Glomerular visceral epithelial cell (primary cell): ENCODE data around the gene PHLDA3.

Source experiments
- DNase-seq: peaks from one replicate; pipeline ENCODE4 v3.0.0-alpha.2; 2016; ENCODE audit errors: extremely low spot score

Gene PHLDA3

DNA sequence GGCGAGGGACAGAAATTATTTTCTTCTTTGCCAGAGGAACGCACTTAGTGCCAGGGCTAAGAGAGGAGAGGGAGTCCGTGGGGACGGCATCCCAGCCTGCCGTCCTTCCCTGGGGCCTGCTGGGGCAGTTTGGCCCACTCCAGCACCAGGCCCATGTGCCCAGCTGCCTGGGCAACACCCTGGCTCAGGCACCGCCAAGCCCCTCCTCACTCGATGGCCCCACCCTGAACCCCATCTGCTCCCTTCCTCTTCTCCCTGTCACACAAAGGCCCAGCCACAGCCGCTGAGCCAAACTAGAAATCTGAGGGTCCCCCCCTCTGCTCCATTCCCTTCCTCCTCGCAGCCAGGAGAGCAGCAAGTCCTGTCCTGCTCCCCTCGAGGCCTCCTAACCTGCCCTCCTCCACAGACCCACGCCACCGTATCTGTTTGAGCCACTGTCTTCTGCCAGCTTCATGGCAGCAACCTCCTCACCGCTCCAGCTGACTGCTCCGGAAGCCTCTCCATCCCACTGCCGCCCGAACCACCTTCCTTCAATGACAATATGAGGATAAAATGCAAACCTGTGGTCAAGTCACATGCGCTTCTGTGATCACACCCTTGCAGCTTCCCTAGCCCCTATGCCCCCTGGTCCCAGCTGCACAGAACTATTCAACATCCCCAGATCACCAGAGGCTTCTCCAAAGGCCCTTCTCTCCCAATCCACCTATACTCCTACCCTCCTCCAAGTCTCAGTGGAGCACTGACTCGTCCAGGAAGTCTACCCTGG, 39.1 kb downstream of the PHLDA3 start:
- DNase-seq = no peak

DNA sequence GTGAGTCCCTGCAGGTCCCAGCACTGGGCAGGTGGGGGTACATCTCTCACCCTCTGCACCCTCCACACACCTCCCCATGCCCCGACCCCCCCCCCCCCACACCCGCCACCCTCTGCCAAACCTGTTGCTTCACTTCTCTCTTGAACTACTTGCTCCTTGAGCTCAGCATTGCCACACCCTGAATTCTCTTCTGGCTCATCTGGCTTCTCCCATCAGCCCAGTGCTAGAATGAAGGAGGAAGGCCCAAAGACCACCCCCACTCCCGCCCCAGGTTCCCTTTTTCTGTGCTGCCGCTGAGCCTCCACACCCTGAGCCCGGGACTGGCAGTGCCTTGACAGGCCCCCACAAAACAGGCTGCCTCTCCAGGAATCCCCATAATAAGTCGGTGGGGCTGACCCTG, 41.0 kb downstream of the PHLDA3 start:
- DNase-seq = no peak

DNA sequence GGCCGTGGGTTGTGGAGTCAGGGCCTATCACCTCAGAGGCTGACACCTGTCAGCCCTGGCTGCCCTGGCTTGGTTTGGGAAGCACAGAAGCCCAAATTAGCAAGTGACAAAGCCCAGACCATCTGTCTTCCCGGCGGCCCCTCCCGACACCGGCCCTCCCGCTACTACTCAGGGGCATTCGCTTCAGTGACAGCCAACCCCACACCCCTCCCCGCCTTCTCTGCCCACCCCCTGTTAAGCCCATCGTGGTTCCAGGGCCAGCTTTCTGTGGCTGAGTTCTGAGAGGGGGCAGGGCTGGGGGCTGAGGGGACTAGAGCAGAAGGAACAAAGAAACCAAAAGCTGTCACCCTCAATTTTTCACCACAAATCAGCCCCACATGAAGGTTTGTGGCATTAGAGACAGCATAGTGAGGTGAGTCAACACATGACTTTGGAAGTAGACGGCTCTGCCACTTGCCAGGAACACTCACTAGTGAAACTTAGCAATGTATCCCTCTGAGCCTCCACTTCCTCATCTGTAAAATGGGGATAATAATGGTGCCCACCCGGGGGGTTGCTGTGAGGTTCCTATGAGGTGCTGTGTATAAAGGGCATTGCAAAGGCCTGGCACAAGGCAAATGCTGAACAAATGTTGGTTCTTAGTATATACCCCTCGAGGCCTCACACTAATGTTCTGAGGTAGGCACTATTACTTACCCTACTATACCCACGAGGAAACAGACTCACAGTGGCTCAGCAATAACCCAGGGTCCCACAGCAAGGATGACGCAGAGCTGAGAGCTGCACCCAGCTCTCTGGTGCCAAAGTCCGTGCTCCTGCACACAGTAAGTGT, 42.3 kb downstream of the PHLDA3 start:
- DNase-seq = no peak

DNA sequence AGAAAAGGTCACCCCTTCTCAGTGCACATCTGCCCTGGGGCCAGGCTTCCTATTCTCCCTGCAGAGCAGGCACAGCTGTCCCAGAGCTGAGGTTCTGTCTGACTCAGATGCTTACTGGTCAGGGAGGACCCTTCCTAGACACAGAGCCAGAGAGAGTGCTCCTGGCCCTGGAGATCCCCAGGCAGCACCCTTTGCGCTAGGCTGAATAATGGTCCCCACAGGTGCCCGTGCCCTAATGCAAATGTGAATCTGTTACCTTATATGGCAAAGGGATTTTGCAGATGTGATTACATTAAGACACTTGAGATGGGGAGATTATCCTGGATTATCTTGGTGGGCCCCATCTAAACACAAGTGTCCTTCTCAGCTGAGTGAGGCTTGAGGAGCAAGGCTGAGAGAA, 44.8 kb downstream of the PHLDA3 start:
- DNase-seq = no peak

DNA sequence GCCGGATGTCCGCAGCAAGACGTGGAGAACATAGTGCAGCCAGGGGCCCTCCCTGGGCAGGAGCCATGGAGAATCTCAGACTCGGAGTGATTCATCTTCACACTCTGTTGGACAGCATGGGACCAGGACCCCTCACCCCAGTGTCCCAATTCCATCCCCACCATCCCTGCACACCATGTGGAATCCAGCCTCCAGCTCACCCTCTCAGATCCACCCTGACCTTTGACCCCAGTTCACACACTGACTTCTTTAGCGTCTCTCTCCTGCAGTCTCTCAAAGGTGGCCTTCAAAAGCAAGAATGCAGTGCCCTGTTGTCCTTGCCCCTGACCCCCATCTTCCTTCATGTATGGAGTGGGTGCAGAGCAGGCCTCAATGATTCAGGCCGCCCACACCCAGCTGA, 45.3 kb downstream of the PHLDA3 start:
- DNase-seq = no peak

DNA sequence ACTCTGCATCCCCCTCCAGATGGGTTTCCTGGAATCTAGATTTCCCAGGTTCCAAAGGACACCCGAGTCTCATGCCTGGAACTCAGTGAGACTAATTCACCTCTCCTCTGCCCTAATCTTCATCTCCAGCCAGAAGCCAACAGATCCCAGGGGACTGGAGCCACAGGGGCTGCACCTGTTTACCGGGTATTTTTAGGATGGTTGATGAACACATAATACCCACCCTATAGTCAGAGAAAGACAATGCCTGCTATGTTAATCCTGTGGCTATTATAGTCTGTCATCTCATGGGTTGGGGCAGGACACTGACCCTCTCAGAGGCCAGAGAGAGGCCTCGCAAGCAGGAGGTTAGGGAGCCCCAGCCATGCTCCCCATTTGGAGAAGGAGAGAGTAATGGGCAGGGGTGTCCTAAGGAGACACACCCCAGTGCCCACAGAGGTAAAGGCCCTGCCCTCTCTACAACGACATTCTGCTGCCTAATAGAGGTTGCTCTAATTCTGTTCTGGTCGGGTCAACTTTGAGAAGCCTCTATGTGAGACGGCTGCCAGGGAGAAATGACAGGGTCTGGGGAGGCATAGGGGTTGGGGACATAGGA, 46.5 kb downstream of the PHLDA3 start:
- DNase-seq = no peak

DNA sequence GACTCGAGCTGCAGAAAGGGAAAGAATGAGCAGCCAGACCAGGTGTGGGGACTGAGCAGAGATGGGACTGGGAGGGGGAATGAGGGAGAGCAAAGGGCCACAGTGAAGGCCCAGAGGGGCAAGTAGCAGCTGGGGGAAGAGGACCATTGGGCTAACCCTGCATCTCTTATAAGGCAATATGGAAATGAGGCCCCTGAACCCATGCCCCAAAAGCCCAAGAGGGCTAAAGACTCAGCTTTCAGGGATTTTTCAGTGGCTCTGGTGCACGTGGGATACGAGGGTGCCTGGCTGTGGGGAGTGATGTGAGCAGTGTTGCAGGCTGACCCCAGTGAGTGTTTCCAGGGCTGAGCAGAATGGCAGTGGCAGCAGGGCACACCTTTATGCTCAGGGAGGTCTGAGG, 47.0 kb downstream of the PHLDA3 start:
- no peak for DNase-seq

DNA sequence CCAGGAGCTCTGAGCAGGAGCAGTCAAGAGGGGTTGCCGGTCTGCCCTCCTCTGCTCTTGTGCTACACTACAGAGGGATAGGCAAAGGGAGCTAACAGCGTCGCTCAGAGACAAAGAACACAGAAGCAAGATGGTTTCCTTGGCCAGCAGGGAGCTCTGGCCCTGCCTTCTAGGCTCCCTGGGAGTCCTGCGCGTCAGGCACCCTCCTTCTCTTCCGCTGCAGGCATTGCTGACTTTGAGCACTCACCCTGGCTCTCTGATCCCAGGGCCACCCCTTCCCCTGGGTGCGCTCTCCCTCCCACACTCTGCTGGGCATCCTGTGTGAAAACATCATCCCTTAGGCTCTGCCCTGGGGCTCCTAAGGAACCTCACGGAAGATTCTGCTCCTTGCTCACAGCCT, 47.9 kb downstream of the PHLDA3 start:
- DNase-seq = no peak

DNA sequence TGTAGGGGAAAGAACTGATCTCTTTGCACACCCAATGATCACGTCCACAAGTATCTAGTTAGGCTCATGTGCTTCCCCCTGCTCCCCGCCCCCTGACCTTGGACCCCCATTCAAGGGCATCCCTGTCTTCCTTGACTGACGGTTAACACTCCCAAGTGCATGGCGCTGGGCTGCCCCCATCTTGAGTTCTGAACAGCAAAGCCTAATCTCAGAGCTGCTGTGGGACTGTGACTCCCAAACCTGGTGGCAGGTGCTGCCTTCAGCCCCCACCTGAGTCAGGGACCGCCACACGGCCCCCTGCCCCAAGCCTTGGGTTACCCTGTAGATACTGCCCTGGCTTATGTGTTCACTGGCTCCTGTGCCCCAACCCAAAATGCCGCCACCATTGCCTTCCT, 48.4 kb downstream of the PHLDA3 start:
- no peak for DNase-seq

DNA sequence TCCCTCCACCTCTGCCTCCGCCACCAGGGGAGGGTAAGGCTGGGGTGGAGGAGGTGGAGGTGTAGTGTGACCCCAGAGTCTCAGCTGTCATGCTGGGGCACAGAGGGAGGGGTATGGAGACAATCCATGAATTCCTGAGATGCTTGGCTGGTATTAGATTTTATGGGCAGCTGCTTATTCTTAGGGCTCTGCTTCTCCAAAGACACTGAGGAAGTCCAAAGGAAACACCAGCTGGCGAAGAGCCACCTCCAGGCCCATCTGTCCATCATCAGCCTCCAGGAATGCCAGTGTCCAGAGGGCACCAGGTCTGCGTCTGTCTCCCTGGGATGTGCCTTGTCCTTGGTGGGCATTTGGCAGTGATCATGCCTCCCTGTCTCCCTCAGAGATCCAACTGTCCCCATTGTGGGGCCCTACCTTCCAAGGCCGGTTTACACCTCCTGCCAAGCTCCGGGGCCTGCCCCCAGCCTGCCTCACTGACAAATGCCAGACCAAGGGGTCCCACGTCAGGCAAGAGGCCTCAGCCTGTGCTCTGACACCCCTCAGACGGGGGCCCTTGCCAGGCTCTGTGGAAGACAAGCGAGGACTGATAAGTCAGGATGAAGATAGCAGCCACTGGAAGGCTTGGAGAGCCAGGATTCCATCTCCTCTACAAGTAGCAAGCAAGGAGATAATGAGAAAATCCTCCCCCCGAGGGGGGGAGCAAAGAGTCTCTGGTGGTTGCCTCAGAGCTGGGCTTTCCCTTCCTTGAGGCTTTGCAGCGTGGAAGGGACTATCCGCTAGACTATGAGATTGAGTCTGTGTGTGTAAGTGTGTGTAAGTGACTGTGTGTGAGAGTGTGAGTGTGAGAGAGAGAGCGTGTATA, 49.0 kb downstream of the PHLDA3 start:
- no peak for DNase-seq

DNA sequence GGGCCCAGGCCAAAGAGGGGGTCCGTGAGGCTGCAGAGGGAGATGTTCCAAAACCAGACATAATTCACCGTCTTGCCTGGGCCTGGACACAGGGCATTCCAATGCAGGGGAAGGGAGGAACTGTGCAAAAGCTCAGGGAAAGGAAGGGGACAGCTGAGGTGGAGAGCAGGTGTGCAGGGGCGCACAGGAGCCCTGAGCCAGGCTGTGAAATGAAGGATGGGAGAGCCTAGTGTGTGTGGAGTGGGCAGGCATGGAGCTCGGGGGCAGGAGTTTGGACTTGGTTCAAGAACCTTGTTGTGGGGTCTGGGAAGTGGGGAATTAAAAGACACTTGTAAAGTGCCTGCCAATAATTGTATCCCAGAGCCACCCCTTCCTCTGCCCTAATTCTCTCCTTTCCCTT, 49.7 kb downstream of the PHLDA3 start:
- no peak for DNase-seq

DNA sequence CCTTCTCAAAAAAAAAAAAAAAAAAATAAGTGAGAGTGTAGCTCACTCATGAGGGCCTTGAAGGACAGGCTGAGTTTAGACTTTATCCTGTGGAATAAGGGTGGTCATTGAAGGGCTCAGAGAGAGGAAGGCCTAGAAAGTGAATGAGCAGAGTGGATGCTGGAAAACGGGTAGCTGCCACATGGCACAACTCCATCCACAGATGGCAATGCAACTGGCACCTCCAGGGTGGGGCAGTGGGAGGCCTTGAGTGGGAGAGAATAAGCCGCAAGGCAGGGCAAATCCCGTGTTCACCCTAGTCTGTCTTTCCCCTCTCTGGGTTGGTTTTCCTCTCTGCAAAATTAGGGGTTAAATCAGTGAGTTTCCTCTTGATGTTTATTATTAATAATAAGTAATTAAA, 50.5 kb downstream of the PHLDA3 start:
- DNase-seq = no peak
